Activated naive CD8-positive, alpha-beta T cell treated with anti-CD3 and anti-CD28 coated beads, Interleukin-2, amount 50 U/mL, for 24 hours (primary cell): ENCODE results near the gene PLEKHG4.

Experiments used
- ATAC-seq: fragments of 150-1000 bp; cut with Tn5 transposase; one replicate; pipeline ENCODE4 v1.10.0; 2021
- DNase-seq: peaks from one replicate; pipeline ENCODE4 v3.0.0; 2021
- H3K27ac Mint-ChIP-seq: one replicate; pipeline ENCODE4 v1.8.0; 2021; ENCODE audit warnings: mild to moderate bottlenecking, mixed read lengths
- H3K27me3 Mint-ChIP-seq: one replicate; pipeline ENCODE4 v1.8.0; 2021; ENCODE audit warnings: mixed read lengths
- H3K36me3 Mint-ChIP-seq: one replicate; pipeline ENCODE4 v1.8.0; 2021; ENCODE audit warnings: low read depth, mixed read lengths
- H3K4me1 Mint-ChIP-seq: one replicate; pipeline ENCODE4 v1.8.0; 2021; ENCODE audit warnings: mixed read lengths
- H3K4me3 Mint-ChIP-seq: one replicate; pipeline ENCODE4 v1.8.0; 2021; ENCODE audit warnings: mild to moderate bottlenecking, moderate library complexity, mixed read lengths
- H3K9me3 Mint-ChIP-seq: one replicate; pipeline ENCODE4 v1.8.0; 2021; ENCODE audit warnings: mixed read lengths

Gene PLEKHG4

GRCh38 chr16:67279296-67280089 is at the start of gene PLEKHG4:
Gene PLEKHG4 (plus strand): TSS chr16:67279532. CDS start chr16:67280045, 513 bp downstream.
- peak within 1 kb of the TSS; percentile 86 for H3K4me3 Mint-ChIP-seq
- H3K36me3 Mint-ChIP-seq: peaks cover 21% of the 10 kb centered on the region
- H3K27ac Mint-ChIP-seq: peak within 1 kb of the TSS; percentile 90
- ATAC-seq (peak; percentile 91), DNase-seq (peak; percentile 84)
- no peaks in the 10 kb centered on the region for H3K27me3 Mint-ChIP-seq
- H3K9me3 Mint-ChIP-seq: no peaks in the 10 kb centered on the region
- H3K4me1 Mint-ChIP-seq: peaks cover 24% of the 10 kb centered on the region

GRCh38 chr16:67229906-67230808 is 49.2 kb upstream of the PLEKHG4 start:
- H3K4me1 Mint-ChIP-seq: peaks cover 30% of the 10 kb centered on the region
- H3K9me3 Mint-ChIP-seq: no peaks in the 10 kb centered on the region
- DNase-seq (no peak), ATAC-seq (no peak)
- peaks cover 47% of the 10 kb centered on the region for H3K36me3 Mint-ChIP-seq
- no peak overlapping the region for H3K27ac Mint-ChIP-seq
- peak overlapping the region; percentile 6 for H3K4me3 Mint-ChIP-seq
- H3K27me3 Mint-ChIP-seq: peaks cover 3% of the 10 kb centered on the region

- Mint-ChIP-seq H3K27ac (peak overlapping the region; percentile 29), H3K36me3 (peaks cover 49% of the 10 kb centered on the region)
- ATAC-seq: no peak
Measured at GRCh38 chr16:67230809-67231660, 48.3 kb upstream of the PLEKHG4 start.

GRCh38 chr16:67233596-67233995 is 45.7 kb upstream of the PLEKHG4 start:
- Mint-ChIP-seq H3K9me3 (no peaks in the 10 kb centered on the region), H3K27me3 (no peaks in the 10 kb centered on the region), H3K36me3 (peaks cover 62% of the 10 kb centered on the region), H3K4me3 (no peak overlapping the region), H3K27ac (no peak overlapping the region), H3K4me1 (peaks cover 5% of the 10 kb centered on the region)
- DNase-seq: no peak
- ATAC-seq: no peak

More at GRCh38 chr16:67230809-67231660, 48.3 kb upstream of the PLEKHG4 start:
- H3K4me1 Mint-ChIP-seq: peaks cover 23% of the 10 kb centered on the region
- DNase-seq: no peak
- H3K4me3 Mint-ChIP-seq: no peak overlapping the region
- H3K9me3 Mint-ChIP-seq: no peaks in the 10 kb centered on the region
- H3K27me3 Mint-ChIP-seq: peaks cover 3% of the 10 kb centered on the region

GRCh38 chr16:67234180-67234597 is 45.1 kb upstream of the PLEKHG4 start:
- Mint-ChIP-seq H3K4me1 (peaks cover 5% of the 10 kb centered on the region), H3K4me3 (no peak overlapping the region), H3K27ac (no peak overlapping the region), H3K9me3 (no peaks in the 10 kb centered on the region), H3K27me3 (no peaks in the 10 kb centered on the region), H3K36me3 (peaks cover 61% of the 10 kb centered on the region)
- ATAC-seq: no peak
- no peak for DNase-seq

GRCh38 chr16:67235816-67236562 is 43.3 kb upstream of the PLEKHG4 start:
- H3K27ac Mint-ChIP-seq: peak overlapping the region; percentile 75
- DNase-seq: no peak
- ATAC-seq: peak; percentile 18
- no peaks in the 10 kb centered on the region for H3K27me3 Mint-ChIP-seq
- H3K36me3 Mint-ChIP-seq: peaks cover 50% of the 10 kb centered on the region
- H3K4me3 Mint-ChIP-seq: no peak overlapping the region
- H3K4me1 Mint-ChIP-seq: peaks cover 6% of the 10 kb centered on the region
- no peaks in the 10 kb centered on the region for H3K9me3 Mint-ChIP-seq

GRCh38 chr16:67236563-67237395 is 42.6 kb upstream of the PLEKHG4 start:
- Mint-ChIP-seq H3K4me3 (no peak overlapping the region), H3K27me3 (no peaks in the 10 kb centered on the region), H3K4me1 (peaks cover 14% of the 10 kb centered on the region), H3K9me3 (no peaks in the 10 kb centered on the region), H3K36me3 (peaks cover 45% of the 10 kb centered on the region), H3K27ac (peak overlapping the region; percentile 75)
- DNase-seq: peak; percentile 87
- peak; percentile 75 for ATAC-seq

GRCh38 chr16:67237396-67238277 is 41.7 kb upstream of the PLEKHG4 start:
- DNase-seq: no peak
- no peak for ATAC-seq
- no peaks in the 10 kb centered on the region for H3K27me3 Mint-ChIP-seq
- H3K4me3 Mint-ChIP-seq: no peak overlapping the region
- peaks cover 42% of the 10 kb centered on the region for H3K36me3 Mint-ChIP-seq
- H3K9me3 Mint-ChIP-seq: no peaks in the 10 kb centered on the region
- H3K4me1 Mint-ChIP-seq: peaks cover 21% of the 10 kb centered on the region
- no peak overlapping the region for H3K27ac Mint-ChIP-seq

GRCh38 chr16:67238278-67238575 is 41.1 kb upstream of the PLEKHG4 start:
- Mint-ChIP-seq H3K9me3 (no peaks in the 10 kb centered on the region), H3K4me3 (no peak overlapping the region), H3K27ac (no peak overlapping the region), H3K4me1 (peaks cover 25% of the 10 kb centered on the region), H3K36me3 (peaks cover 40% of the 10 kb centered on the region), H3K27me3 (no peaks in the 10 kb centered on the region)
- ATAC-seq (no peak), DNase-seq (no peak)

- Mint-ChIP-seq H3K27ac (no peak overlapping the region), H3K27me3 (no peaks in the 10 kb centered on the region), H3K9me3 (no peaks in the 10 kb centered on the region), H3K4me3 (no peak overlapping the region), H3K4me1 (peaks cover 32% of the 10 kb centered on the region), H3K36me3 (peaks cover 36% of the 10 kb centered on the region)
- DNase-seq: no peak
- ATAC-seq: no peak
Measured at GRCh38 chr16:67238806-67239470, 40.4 kb upstream of the PLEKHG4 start.

GRCh38 chr16:67240506-67240905 is 38.8 kb upstream of the PLEKHG4 start:
- Mint-ChIP-seq H3K4me3 (no peak overlapping the region), H3K4me1 (peaks cover 47% of the 10 kb centered on the region), H3K36me3 (peaks cover 32% of the 10 kb centered on the region), H3K9me3 (no peaks in the 10 kb centered on the region), H3K27me3 (no peaks in the 10 kb centered on the region), H3K27ac (no peak overlapping the region)
- ATAC-seq: no peak
- DNase-seq: no peak
